Measurements from ENCODE around the gene KDM4B. TPM values are rescaled to one million over a fixed set of nuclear protein-coding genes. Genes with fewer than 3 reads are reported as not detected.

KDM4B gene
- total and polyA plus RNA-seq, 9 of the 15 experiments (the other 6 are each of a cell fraction or from before 2014, with no cell fraction given): 0.21 to 29.9 (median 7.3) TPM

DNA sequence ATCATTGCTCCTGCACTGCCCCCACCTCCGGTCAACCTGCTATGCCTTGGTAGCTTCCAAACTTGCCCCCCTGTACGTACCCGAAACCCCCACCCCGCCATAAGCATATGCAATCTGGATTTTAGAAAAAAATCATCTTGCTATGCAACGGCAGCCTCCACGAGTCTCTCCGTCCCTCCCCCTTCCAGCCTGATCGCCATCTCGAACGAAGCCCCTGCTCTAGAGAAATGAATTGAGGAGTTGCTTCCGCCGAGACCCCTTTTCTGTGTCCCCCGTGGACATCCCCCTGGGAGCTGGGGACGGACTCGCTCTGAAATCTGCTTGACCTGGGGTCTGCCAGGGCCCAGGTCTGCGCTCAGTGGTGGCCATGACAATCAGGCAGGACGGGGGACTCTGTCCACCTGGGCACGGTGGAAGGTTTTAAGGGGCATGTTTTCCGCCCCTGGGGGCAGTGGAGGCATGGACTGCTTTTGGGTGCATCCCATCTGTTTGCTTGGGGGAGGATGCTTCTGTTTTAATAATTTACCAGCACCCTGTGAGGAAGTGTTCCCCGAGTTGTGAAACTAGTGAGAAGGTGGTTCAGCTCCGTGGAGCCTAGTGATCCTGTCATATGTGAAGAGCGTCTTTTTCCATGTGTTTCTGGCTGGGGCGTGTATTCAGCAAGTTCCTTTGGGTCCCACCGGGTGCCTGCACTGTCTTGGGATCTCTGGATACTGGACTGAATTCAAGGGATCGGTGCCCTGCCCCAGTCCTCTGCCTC lies 1.0 kb downstream of the KDM4B start (continued):
- TF ChIP-seq, protein P1, sequence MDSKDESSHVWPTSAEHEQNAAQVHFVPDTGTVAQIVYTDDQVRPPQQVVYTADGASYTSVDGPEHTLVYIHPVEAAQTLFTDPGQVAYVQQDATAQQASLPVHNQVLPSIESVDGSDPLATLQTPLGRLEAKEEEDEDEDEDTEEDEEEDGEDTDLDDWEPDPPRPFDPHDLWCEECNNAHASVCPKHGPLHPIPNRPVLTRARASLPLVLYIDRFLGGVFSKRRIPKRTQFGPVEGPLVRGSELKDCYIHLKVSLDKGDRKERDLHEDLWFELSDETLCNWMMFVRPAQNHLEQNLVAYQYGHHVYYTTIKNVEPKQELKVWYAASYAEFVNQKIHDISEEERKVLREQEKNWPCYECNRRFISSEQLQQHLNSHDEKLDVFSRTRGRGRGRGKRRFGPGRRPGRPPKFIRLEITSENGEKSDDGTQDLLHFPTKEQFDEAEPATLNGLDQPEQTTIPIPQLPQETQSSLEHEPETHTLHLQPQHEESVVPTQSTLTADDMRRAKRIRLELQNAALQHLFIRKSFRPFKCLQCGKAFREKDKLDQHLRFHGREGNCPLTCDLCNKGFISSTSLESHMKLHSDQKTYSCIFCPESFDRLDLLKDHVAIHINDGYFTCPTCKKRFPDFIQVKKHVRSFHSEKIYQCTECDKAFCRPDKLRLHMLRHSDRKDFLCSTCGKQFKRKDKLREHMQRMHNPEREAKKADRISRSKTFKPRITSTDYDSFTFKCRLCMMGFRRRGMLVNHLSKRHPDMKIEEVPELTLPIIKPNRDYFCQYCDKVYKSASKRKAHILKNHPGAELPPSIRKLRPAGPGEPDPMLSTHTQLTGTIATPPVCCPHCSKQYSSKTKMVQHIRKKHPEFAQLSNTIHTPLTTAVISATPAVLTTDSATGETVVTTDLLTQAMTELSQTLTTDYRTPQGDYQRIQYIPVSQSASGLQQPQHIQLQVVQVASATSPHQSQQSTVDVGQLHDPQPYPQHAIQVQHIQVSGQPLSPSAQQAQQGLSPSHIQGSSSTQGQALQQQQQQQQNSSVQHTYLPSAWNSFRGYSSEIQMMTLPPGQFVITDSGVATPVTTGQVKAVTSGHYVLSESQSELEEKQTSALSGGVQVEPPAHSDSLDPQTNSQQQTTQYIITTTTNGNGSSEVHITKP (IDR thresholded peaks at IDR 0.05; ENCODE audit: partially characterized antibody): peak; percentile 26
- TF ChIP-seq ZNF143 (CRISPR knock-in tag; IDR thresholded peaks at IDR 0.05): no peak
- TF ChIP-seq SPI1 (IDR thresholded peaks at IDR 0.05; ENCODE audit: borderline replicate concordance, low read depth, low read length): peak; percentile 54
- TF ChIP-seq, protein P2, sequence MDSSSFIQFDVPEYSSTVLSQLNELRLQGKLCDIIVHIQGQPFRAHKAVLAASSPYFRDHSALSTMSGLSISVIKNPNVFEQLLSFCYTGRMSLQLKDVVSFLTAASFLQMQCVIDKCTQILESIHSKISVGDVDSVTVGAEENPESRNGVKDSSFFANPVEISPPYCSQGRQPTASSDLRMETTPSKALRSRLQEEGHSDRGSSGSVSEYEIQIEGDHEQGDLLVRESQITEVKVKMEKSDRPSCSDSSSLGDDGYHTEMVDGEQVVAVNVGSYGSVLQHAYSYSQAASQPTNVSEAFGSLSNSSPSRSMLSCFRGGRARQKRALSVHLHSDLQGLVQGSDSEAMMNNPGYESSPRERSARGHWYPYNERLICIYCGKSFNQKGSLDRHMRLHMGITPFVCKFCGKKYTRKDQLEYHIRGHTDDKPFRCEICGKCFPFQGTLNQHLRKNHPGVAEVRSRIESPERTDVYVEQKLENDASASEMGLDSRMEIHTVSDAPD (CRISPR knock-in tag; IDR thresholded peaks at IDR 0.05): no peak
- no peak for TF ChIP-seq PHF20 (IDR thresholded peaks at IDR 0.05; ENCODE audit: partially characterized antibody)
- TF ChIP-seq ERF (CRISPR knock-in tag; IDR thresholded peaks at IDR 0.05): no peak
- TF ChIP-seq, protein P3, sequence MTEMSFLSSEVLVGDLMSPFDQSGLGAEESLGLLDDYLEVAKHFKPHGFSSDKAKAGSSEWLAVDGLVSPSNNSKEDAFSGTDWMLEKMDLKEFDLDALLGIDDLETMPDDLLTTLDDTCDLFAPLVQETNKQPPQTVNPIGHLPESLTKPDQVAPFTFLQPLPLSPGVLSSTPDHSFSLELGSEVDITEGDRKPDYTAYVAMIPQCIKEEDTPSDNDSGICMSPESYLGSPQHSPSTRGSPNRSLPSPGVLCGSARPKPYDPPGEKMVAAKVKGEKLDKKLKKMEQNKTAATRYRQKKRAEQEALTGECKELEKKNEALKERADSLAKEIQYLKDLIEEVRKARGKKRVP (CRISPR knock-in tag; IDR thresholded peaks at IDR 0.05): no peak
- no peak for TF ChIP-seq RBM15 (IDR thresholded peaks at IDR 0.05; ENCODE audit: insufficient read depth, low read length)
- TF ChIP-seq ZNF584 (CRISPR knock-in tag; IDR thresholded peaks at IDR 0.05; ENCODE audit: low read depth): no peak
- TF ChIP-seq KAT7 (CRISPR knock-in tag; IDR thresholded peaks at IDR 0.05; ENCODE audit: borderline replicate concordance): peak; percentile 50; the same call in 1 of the 2 replicates
- TF ChIP-seq ARID1B (IDR thresholded peaks at IDR 0.05): no peak
- TF ChIP-seq, protein P4, sequence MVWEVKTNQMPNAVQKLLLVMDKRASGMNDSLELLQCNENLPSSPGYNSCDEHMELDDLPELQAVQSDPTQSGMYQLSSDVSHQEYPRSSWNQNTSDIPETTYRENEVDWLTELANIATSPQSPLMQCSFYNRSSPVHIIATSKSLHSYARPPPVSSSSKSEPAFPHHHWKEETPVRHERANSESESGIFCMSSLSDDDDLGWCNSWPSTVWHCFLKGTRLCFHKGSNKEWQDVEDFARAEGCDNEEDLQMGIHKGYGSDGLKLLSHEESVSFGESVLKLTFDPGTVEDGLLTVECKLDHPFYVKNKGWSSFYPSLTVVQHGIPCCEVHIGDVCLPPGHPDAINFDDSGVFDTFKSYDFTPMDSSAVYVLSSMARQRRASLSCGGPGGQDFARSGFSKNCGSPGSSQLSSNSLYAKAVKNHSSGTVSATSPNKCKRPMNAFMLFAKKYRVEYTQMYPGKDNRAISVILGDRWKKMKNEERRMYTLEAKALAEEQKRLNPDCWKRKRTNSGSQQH (CRISPR knock-in tag; IDR thresholded peaks at IDR 0.05): no peak
- TF ChIP-seq ZC3H8 (IDR thresholded peaks at IDR 0.05): no peak
- TF ChIP-seq, protein P5, sequence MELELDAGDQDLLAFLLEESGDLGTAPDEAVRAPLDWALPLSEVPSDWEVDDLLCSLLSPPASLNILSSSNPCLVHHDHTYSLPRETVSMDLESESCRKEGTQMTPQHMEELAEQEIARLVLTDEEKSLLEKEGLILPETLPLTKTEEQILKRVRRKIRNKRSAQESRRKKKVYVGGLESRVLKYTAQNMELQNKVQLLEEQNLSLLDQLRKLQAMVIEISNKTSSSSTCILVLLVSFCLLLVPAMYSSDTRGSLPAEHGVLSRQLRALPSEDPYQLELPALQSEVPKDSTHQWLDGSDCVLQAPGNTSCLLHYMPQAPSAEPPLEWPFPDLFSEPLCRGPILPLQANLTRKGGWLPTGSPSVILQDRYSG (tag; conservative IDR thresholded peaks at IDR 0.05; ENCODE audit: low read depth): no peak
- peak in 1 of 3 experiments; percentile 37 for TF ChIP-seq YY1 (IDR thresholded peaks at IDR 0.05; ENCODE audit: borderline replicate concordance in 1 of 3, control insufficient read depth in 1 of 3, extremely low read depth in 1 of 3, insufficient read depth in 3 of 3, insufficient read length in 1 of 3, insufficient replicate concordance in 2 of 3, low read depth in 1 of 3, low read length in 2 of 3)
- TF ChIP-seq, protein P6, sequence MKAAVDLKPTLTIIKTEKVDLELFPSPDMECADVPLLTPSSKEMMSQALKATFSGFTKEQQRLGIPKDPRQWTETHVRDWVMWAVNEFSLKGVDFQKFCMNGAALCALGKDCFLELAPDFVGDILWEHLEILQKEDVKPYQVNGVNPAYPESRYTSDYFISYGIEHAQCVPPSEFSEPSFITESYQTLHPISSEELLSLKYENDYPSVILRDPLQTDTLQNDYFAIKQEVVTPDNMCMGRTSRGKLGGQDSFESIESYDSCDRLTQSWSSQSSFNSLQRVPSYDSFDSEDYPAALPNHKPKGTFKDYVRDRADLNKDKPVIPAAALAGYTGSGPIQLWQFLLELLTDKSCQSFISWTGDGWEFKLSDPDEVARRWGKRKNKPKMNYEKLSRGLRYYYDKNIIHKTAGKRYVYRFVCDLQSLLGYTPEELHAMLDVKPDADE (conservative IDR thresholded peaks at IDR 0.05; ENCODE audit: control insufficient read depth, low read depth, low read length): no peak
